Body of pancreas (tissue), 4 donors: ENCODE results near the gene PDGFD.

ENCODE experiments used
- CTCF ChIP-seq, 7 experiments: fragments of 450-650 bp in 4 of 7; fragments of 200-600 bp in 3 of 7; sonication (generic) in 3 of 7; IDR thresholded peaks; one replicate each; pipeline ENCODE4 v1.5.1; 2016 to 2019; ENCODE audit warnings: antibody characterized with exemption in 7 of 7
- POLR2A ChIP-seq, 3 donors: fragments of 450-650 bp; IDR thresholded peaks; one replicate each; pipeline ENCODE4 v1.6.1; 2016; ENCODE audit warnings: antibody characterized with exemption in 3 of 3, mild to moderate bottlenecking in 2 of 3

- TF ChIP-seq CTCF (IDR thresholded peaks at IDR 0.05): no peak
- no peak for TF ChIP-seq POLR2A (IDR thresholded peaks at IDR 0.05)
These were observed 262.3 kb downstream of the PDGFD start for GRCh38 chr11:103901656-103902055.
